CD4-positive, alpha-beta T cell (primary cell): ENCODE results near the gene MAPT. TPM values are rescaled to one million over a fixed set of nuclear protein-coding genes. Genes with fewer than 3 reads are reported as not detected.

Experiments used
- ATAC-seq: fragments of 200-7000 bp; cut with Tn5 transposase; one replicate; pipeline ENCODE4 v1.10.0; 2022; ENCODE audit warnings: mild to moderate bottlenecking; ENCODE audit not compliant: poor library complexity
- CTCF ChIA-PET: fragments of 350-600 bp; sonication (Branson Sonifier 250); formaldehyde crosslinking; loops from one replicate; lab custom pipeline; 2021; ENCODE audit warnings: antibody characterized with exemption, inconsistent platforms; lab: Charles Lee
- POLR2A ChIA-PET: fragments of 350-600 bp; sonication (Branson Sonifier 250); formaldehyde crosslinking; loops from one replicate; lab custom pipeline; 2021; ENCODE audit warnings: antibody characterized with exemption, inconsistent platforms; lab: Charles Lee
- DNase-seq, 14 experiments: peaks; one replicate each; pipeline ENCODE4 v3.0.0-alpha.2; 2013 to 2020; ENCODE audit warnings: mixed read lengths in 2 of 14
- H3K27ac ChIP-seq, 2 donors: one replicate each; pipeline versions ENCODE4 v1.5.1 to v1.7.0; 2013; ENCODE audit warnings: low read length in 2 of 2, low read depth in 1 of 2, mild to moderate bottlenecking in 1 of 2
- H3K27me3 ChIP-seq, 2 experiments: 1 replicate in 1 of 2; 2 replicates in 1 of 2; pipeline versions ENCODE4 v1.6.1 to v1.7.0; 2013; ENCODE audit warnings: low read length in 2 of 2, control low read depth in 1 of 2, mild to moderate bottlenecking in 1 of 2, moderate library complexity in 1 of 2; ENCODE audit not compliant: insufficient read depth in 2 of 2, control insufficient read depth in 1 of 2
- H3K36me3 ChIP-seq: one replicate; pipeline ENCODE4 v1.6.1; 2013; ENCODE audit warnings: low read length, control low read depth; ENCODE audit not compliant: insufficient read depth
- H3K4me1 ChIP-seq: one replicate; pipeline ENCODE4 v1.6.1; 2013; ENCODE audit warnings: low read length, control low read depth; ENCODE audit not compliant: insufficient read depth
- H3K4me3 ChIP-seq: one replicate; pipeline ENCODE4 v1.5.1; 2013; ENCODE audit warnings: mild to moderate bottlenecking, low read length, moderate library complexity
- H3K9me3 ChIP-seq, 2 experiments: 1 replicate in 1 of 2; 2 replicates in 1 of 2; pipeline versions ENCODE4 v1.6.1 to v1.7.0; 2013; ENCODE audit warnings: low read length in 2 of 2, mild to moderate bottlenecking in 2 of 2, control low read depth in 1 of 2, moderate library complexity in 1 of 2; ENCODE audit not compliant: control insufficient read depth in 1 of 2, insufficient read depth in 1 of 2
- H3K27ac Mint-ChIP-seq: one replicate; pipeline ENCODE4 v1.8.0; 2020; ENCODE audit warnings: mixed read lengths
- H3K27me3 Mint-ChIP-seq: one replicate; pipeline ENCODE4 v1.8.0; 2021; ENCODE audit warnings: mixed read lengths
- H3K36me3 Mint-ChIP-seq: one replicate; pipeline ENCODE4 v1.8.0; 2021; ENCODE audit warnings: low read depth, mixed read lengths
- H3K4me1 Mint-ChIP-seq: one replicate; pipeline ENCODE4 v1.8.0; 2021; ENCODE audit warnings: low read depth, mixed read lengths
- H3K4me3 Mint-ChIP-seq: one replicate; pipeline ENCODE4 v1.8.0; 2020; ENCODE audit warnings: mild to moderate bottlenecking, mixed read lengths
- H3K9me3 Mint-ChIP-seq: one replicate; pipeline ENCODE4 v1.8.0; 2020; ENCODE audit warnings: mixed read lengths
- intact Hi-C, 2 experiments: fragments of 100-400 bp; cut with DNase I in 1 of 2; cut with micrococcal nuclease in 1 of 2; formaldehyde crosslinking; loops; one replicate each; pipeline versions ENCODE4 v1.15.1 to v1.9.0; 2023 to 2025; cut with DNase I, micrococcal nuclease
- total RNA-seq, 174 experiments: library from RNA in 2 of 174; stranded (reverse) in 2 of 174; gene quantifications; one replicate each; pipeline ENCODE4 v1.2.3 and lab custom pipeline; 2021 to 2026
- TF ChIP-seq, protein P1 (sequence below): fragments of 200-600 bp; IDR thresholded peaks from one replicate; pipeline ENCODE4 v1.8.0; 2022; ENCODE audit warnings: antibody characterized with exemption, mild to moderate bottlenecking

MAPT gene
- total RNA-seq, 2 experiments from 2014 or later, result 0.41 to 0.53 TPM

DNA sequence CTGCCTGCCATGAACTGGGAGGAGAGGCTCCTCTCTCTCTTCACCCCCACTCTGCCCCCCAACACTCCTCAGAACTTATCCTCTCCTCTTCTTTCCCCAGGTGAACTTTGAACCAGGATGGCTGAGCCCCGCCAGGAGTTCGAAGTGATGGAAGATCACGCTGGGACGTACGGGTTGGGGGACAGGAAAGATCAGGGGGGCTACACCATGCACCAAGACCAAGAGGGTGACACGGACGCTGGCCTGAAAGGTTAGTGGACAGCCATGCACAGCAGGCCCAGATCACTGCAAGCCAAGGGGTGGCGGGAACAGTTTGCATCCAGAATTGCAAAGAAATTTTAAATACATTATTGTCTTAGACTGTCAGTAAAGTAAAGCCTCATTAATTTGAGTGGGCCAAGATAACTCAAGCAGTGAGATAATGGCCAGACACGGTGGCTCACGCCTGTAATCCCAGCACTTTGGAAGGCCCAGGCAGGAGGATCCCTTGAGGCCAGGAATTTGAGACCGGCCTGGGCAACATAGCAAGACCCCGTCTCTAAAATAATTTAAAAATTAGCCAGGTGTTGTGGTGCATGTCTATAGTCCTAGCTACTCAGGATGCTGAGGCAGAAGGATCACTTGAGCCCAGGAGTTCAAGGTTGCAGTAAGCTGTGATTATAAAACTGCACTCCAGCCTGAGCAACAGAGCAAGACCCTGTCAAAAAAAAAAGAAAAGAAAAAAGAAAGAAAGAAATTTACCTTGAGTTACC is 68.0 kb downstream of the MAPT start:
- Histone ChIP-seq H3K4me3 (no peak overlapping the region), H3K36me3 (no peaks in the 10 kb centered on the region), H3K4me1 (no peaks in the 10 kb centered on the region), H3K27me3 (peaks cover 0 to 3% of the 10 kb centered on the region in 2 experiments), H3K9me3 (no peaks in the 10 kb centered on the region), H3K27ac (no peak overlapping the region)
- no peaks in the 10 kb centered on the region for H3K36me3 Mint-ChIP-seq
- no peak overlapping the region for H3K27ac Mint-ChIP-seq
- H3K9me3 Mint-ChIP-seq, result no peaks in the 10 kb centered on the region
- peaks cover 4% of the 10 kb centered on the region for H3K27me3 Mint-ChIP-seq
- ChIA-PET POLR2A (no interaction called here), CTCF (interaction anchor here (0.6 kb wide), 1 partner anchor 937 kb away, joined by 3 read pairs; no protein-coding TSS in a partner anchor)
- H3K4me3 Mint-ChIP-seq, result no peak overlapping the region
- no peak for DNase-seq
- intact Hi-C loops, result no loop called here
- TF ChIP-seq, protein P1, sequence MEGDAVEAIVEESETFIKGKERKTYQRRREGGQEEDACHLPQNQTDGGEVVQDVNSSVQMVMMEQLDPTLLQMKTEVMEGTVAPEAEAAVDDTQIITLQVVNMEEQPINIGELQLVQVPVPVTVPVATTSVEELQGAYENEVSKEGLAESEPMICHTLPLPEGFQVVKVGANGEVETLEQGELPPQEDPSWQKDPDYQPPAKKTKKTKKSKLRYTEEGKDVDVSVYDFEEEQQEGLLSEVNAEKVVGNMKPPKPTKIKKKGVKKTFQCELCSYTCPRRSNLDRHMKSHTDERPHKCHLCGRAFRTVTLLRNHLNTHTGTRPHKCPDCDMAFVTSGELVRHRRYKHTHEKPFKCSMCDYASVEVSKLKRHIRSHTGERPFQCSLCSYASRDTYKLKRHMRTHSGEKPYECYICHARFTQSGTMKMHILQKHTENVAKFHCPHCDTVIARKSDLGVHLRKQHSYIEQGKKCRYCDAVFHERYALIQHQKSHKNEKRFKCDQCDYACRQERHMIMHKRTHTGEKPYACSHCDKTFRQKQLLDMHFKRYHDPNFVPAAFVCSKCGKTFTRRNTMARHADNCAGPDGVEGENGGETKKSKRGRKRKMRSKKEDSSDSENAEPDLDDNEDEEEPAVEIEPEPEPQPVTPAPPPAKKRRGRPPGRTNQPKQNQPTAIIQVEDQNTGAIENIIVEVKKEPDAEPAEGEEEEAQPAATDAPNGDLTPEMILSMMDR, result no peak
- H3K4me1 Mint-ChIP-seq, result no peaks in the 10 kb centered on the region
- ATAC-seq, result no peak

DNA sequence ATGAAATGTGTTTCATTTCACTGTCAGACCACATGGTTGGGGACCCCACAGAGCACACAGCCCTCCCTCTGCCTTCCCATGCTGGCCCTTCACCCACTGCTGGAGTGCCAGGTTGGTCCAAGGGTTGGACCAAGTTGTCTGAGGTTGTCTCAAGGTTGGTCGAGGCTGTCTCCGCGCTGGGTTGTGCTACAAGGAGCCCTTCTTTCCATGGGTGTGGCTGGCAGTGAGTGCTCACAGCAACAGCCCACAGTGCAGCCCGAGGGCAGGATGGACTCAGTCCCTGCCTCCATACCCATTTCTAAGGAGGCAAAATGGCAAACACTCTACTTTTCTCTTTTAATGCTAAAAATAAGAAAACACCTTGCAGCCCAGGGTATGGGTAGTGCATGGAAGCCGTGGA is 68.9 kb downstream of the MAPT start:
- Histone ChIP-seq H3K27me3 (peaks cover 0 to 3% of the 10 kb centered on the region in 2 experiments), H3K36me3 (no peaks in the 10 kb centered on the region), H3K4me3 (no peak overlapping the region), H3K27ac (no peak overlapping the region), H3K9me3 (no peaks in the 10 kb centered on the region), H3K4me1 (no peaks in the 10 kb centered on the region)
- no peak overlapping the region for H3K4me3 Mint-ChIP-seq
- H3K9me3 Mint-ChIP-seq, result no peaks in the 10 kb centered on the region
- ChIA-PET POLR2A (no interaction called here), CTCF (interaction anchor here (0.6 kb wide), 1 partner anchor 937 kb away, joined by 3 read pairs; no protein-coding TSS in a partner anchor)
- no peaks in the 10 kb centered on the region for H3K4me1 Mint-ChIP-seq
- no peaks in the 10 kb centered on the region for H3K36me3 Mint-ChIP-seq
- intact Hi-C loops, result no loop called here
- TF ChIP-seq, protein P1, result no peak
- DNase-seq, result no peak
- H3K27ac Mint-ChIP-seq, result no peak overlapping the region
- no peak for ATAC-seq
- peaks cover 10% of the 10 kb centered on the region for H3K27me3 Mint-ChIP-seq

DNA sequence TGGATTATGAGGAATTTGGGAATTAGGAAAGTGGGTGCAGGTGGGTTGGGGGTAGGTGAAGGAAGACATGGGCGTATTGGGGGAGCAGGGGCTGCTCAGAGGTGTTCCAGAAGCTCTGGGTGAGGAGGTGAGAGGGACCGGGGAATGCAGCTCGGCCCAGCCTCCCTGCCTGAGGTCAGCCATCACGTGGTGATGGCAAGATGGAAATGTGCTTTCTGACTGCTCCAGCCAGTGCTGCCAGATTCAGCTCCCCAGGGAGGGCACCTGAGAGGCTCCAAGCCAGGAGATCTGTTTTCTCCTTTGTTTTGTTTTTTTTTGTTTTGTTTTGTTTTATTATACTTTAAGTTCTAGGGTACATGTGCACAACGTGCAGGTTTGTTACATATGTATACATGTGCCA is 69.5 kb downstream of the MAPT start:
- Mint-ChIP-seq H3K4me1 (no peaks in the 10 kb centered on the region), H3K27ac (no peak overlapping the region), H3K36me3 (no peaks in the 10 kb centered on the region), H3K27me3 (peaks cover 12% of the 10 kb centered on the region), H3K9me3 (no peaks in the 10 kb centered on the region), H3K4me3 (no peak overlapping the region)
- H3K27me3 ChIP-seq, result peaks cover 0 to 3% of the 10 kb centered on the region in 2 experiments
- CTCF ChIA-PET, result no interaction called here
- no peaks in the 10 kb centered on the region for H3K9me3 ChIP-seq
- ATAC-seq, result no peak
- no peaks in the 10 kb centered on the region for H3K36me3 ChIP-seq
- no peak for DNase-seq
- H3K4me3 ChIP-seq, result no peak overlapping the region
- intact Hi-C loops, result no loop called here
- no peaks in the 10 kb centered on the region for H3K4me1 ChIP-seq
- TF ChIP-seq, protein P1, result no peak
- POLR2A ChIA-PET, result no interaction called here
- H3K27ac ChIP-seq, result no peak overlapping the region
